D721Med (cell line): Measurements from ENCODE around the gene CBFB.

Experiments used
- DNase-seq: peaks from one replicate; pipeline ENCODE4 v3.0.0; 2011; ENCODE audit warnings: low spot score; ENCODE audit not compliant: insufficient read length
- FAIRE-seq: peaks from 2 replicates; lab custom pipeline; 2011; peaks lifted over from hg19 to GRCh38; lab: Jason Lieb, UNC
- TF ChIP-seq, protein P1 (sequence below): IDR thresholded peaks from 2 replicates; pipeline ENCODE4 v1.5.1; 2012; ENCODE audit warnings: mild to moderate bottlenecking, control low read depth; ENCODE audit not compliant: insufficient read depth; ENCODE audit errors: missing control alignments

Gene CBFB

GRCh38 chr16:67091906-67092566 is 63.1 kb downstream of the CBFB start:
- TF ChIP-seq, protein P1, sequence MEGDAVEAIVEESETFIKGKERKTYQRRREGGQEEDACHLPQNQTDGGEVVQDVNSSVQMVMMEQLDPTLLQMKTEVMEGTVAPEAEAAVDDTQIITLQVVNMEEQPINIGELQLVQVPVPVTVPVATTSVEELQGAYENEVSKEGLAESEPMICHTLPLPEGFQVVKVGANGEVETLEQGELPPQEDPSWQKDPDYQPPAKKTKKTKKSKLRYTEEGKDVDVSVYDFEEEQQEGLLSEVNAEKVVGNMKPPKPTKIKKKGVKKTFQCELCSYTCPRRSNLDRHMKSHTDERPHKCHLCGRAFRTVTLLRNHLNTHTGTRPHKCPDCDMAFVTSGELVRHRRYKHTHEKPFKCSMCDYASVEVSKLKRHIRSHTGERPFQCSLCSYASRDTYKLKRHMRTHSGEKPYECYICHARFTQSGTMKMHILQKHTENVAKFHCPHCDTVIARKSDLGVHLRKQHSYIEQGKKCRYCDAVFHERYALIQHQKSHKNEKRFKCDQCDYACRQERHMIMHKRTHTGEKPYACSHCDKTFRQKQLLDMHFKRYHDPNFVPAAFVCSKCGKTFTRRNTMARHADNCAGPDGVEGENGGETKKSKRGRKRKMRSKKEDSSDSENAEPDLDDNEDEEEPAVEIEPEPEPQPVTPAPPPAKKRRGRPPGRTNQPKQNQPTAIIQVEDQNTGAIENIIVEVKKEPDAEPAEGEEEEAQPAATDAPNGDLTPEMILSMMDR, result no peak
- FAIRE-seq, result no peak
- DNase-seq, result no peak

- TF ChIP-seq, protein P1, result no peak
- DNase-seq (no peak), FAIRE-seq (no peak)
These were observed 64.3 kb downstream of the CBFB start for GRCh38 chr16:67093098-67093726.

DNA sequence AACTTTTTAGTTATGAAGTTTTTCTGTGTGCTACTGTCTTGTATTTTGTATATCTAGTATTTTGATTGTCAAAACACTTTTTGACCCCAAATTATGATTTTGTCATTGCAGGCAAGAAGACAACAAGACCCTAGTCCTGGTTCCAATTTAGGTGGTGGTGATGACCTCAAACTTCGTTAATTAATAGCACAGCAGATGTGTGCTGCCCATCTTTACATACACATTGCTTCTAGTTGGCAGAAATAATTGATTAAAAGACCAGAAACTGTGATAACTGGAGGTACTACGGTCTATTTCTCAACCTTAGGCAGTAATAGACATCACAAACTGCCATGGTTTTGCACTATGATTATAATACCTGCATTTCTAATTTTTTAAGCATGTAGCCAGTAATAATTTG is 69.7 kb downstream of the CBFB start:
- TF ChIP-seq, protein P1, result no peak
- FAIRE-seq (no peak), DNase-seq (no peak)

DNA sequence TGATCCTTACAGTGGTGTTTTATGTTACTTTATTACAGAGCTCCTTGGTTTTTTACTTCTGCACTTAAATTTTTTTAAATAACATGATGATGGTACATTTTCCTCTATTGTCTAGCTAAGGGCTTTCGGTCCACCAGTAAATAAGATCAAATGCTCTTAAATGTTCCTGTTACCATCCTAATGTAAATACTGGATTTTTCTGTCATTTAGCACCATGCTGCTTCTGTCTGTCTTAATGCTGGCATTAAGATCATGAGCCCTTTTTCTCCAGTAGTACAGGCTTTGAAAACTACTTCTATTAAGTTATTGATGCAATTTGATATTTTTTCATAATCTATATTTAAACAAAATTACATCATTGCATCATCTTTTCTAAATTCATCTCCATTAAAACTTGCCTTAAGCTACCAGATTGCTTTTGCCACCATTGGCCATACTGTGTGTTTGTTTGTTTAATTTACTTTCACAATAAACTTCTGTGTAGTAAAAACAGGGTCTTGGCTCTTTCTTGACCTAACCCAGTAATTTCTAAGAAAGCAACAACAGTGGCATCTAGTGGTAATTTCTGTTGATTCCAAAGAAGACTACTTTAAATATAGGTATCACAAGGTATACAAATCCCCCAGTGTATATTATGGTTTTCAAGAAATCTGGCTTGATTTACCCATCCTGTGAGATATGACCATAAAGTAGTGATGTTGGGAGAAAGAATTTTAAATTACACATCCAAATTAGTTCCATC is 71.8 kb downstream of the CBFB start:
- TF ChIP-seq, protein P1, result peak; percentile 48
- no peak for FAIRE-seq
- no peak for DNase-seq

- FAIRE-seq (no peak), DNase-seq (no peak)
- TF ChIP-seq, protein P1, result no peak
These were observed 72.5 kb downstream of the CBFB start for GRCh38 chr16:67101311-67102082.

DNA sequence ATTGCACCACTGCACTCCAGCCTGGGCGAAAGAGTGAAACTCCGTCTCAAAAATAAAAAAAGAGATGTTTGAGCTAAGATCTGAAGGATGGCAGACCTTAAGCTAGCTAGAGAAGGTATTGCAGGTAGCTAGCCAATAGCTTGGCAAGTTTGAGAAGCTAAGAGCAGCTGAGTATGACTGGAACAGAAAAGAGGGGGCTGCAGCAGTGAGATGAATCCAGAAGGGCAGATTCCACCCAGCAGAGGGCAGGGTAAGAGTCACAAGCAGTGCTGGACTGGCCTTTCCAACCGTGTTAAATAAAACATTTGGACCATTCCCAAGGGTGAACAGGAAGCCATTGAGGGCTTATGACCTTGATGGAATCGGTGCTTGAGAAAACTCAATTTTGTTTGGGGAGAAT is 75.1 kb downstream of the CBFB start:
- no peak for FAIRE-seq
- TF ChIP-seq, protein P1, result peak; percentile 37
- DNase-seq, result no peak
